ENCODE results near the gene EVC2. TPM values are rescaled to one million over a fixed set of nuclear protein-coding genes. Genes with fewer than 3 reads are reported as not detected.

Gene EVC2
- polyA plus RNA-seq, 1 donor (not counting 4 experiments of a cell fraction or from before 2014, with no cell fraction given), result 1.7 TPM

DNA sequence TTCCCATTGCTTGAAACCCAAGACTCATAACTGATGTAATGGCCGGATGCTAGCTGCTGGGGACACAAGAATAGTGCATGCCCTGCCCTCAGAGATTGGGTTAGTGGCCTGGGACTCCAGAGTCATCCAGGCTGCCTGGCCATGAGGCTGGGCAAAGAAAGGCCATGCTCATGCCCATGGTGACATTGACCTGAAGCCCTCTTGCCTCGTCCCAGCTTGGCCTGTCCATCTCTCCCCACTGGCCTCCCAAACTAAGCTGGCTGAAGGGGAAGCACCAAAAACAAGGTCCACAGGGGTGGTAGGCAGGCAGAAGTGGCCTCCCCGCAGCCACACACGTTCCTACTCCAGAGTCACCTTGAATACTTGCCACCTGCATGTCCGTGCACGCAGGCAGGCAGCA, 141.8 kb downstream of the EVC2 start:
- dilution Hi-C loops (cut with MboI; ENCODE audit: extremely low pct_ligation_motif_present, low sequenced_read_pairs), result no loop called here
- Histone ChIP-seq H4K20me1 (ENCODE audit: control insufficient read depth, extremely low read depth, insufficient read depth, low read length) (no peaks in the 10 kb centered on the region), H3K4me2 (ENCODE audit: control insufficient read depth, extremely low read depth, insufficient read depth, low read depth, low read length) (no peak overlapping the region), H3K27me3 (ENCODE audit: control insufficient read depth, extremely low read depth, insufficient read depth, low read length) (no peaks in the 10 kb centered on the region), H3K9ac (ENCODE audit: control insufficient read depth, extremely low read depth, insufficient read depth, low read length) (no peak overlapping the region), H3K9me3 (ENCODE audit: control insufficient read depth, low read depth, low read length) (no peaks in the 10 kb centered on the region), H3K36me3 (ENCODE audit: control insufficient read depth in 2 of 2, extremely low read depth in 1 of 2, insufficient read depth in 2 of 2, low read length in 2 of 2) (peaks cover 6 to 7% of the 10 kb centered on the region in 2 experiments), H3K4me1 (ENCODE audit: control insufficient read depth, extremely low read depth, insufficient read depth, low read length) (no peaks in the 10 kb centered on the region), H3K79me2 (ENCODE audit: control insufficient read depth, insufficient read depth, low read length) (no peaks in the 10 kb centered on the region), H3K27ac (ENCODE audit: control insufficient read depth, insufficient read depth, low read length) (no peak overlapping the region), H2AFZ (ENCODE audit: control insufficient read depth, low read length) (no peak overlapping the region), H3K9me1 (ENCODE audit: control insufficient read depth, extremely low read depth, insufficient read depth, low read length) (no peaks in the 10 kb centered on the region), H3K4me3 (ENCODE audit: control insufficient read depth in 2 of 3, extremely low read depth in 1 of 3, insufficient read depth in 2 of 3, low read depth in 1 of 3, low read length in 3 of 3) (no peak overlapping the region)
- no peak for FAIRE-seq
- DNase-seq (ENCODE audit: low read depth, low spot score), result no peak
- TF ChIP-seq, protein P1, sequence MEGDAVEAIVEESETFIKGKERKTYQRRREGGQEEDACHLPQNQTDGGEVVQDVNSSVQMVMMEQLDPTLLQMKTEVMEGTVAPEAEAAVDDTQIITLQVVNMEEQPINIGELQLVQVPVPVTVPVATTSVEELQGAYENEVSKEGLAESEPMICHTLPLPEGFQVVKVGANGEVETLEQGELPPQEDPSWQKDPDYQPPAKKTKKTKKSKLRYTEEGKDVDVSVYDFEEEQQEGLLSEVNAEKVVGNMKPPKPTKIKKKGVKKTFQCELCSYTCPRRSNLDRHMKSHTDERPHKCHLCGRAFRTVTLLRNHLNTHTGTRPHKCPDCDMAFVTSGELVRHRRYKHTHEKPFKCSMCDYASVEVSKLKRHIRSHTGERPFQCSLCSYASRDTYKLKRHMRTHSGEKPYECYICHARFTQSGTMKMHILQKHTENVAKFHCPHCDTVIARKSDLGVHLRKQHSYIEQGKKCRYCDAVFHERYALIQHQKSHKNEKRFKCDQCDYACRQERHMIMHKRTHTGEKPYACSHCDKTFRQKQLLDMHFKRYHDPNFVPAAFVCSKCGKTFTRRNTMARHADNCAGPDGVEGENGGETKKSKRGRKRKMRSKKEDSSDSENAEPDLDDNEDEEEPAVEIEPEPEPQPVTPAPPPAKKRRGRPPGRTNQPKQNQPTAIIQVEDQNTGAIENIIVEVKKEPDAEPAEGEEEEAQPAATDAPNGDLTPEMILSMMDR (optimal IDR thresholded peaks at IDR 0.05 in 1 of 3, IDR thresholded peaks at IDR 0.05 in 1 of 3, conservative IDR thresholded peaks at IDR 0.05 in 1 of 3; ENCODE audit: extremely low read depth in 1 of 3, insufficient read depth in 2 of 3, low read length in 3 of 3), result no peak
- no peak for TF ChIP-seq EZH2 (IDR thresholded peaks at IDR 0.05; ENCODE audit: low read length)

DNA sequence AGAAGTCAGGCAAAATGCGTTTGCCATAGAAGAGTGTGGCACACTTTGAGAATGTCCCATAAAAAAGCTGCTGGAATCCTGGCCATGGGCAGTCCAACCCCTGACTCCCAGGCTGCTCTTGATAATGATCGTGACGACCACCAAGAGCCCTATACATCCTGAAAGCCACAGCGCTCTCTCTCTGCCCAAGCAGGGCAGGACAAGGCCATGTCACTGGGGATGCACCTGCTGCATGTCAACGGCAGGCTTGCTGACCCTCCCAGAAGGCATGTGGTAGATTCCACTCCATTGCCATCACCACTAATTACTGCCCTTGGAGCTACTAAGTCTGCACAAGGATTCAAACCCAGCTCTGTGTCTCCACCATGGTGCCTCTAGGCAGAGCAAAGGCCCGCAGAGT, 144.5 kb downstream of the EVC2 start:
- Histone ChIP-seq H3K9ac (ENCODE audit: control insufficient read depth, extremely low read depth, insufficient read depth, low read length) (no peak overlapping the region), H3K9me1 (ENCODE audit: control insufficient read depth, extremely low read depth, insufficient read depth, low read length) (no peaks in the 10 kb centered on the region), H3K4me1 (ENCODE audit: control insufficient read depth, extremely low read depth, insufficient read depth, low read length) (no peaks in the 10 kb centered on the region), H3K9me3 (ENCODE audit: control insufficient read depth, low read depth, low read length) (no peaks in the 10 kb centered on the region), H3K36me3 (ENCODE audit: control insufficient read depth in 2 of 2, extremely low read depth in 1 of 2, insufficient read depth in 2 of 2, low read length in 2 of 2) (peaks cover 7 to 11% of the 10 kb centered on the region in 2 experiments), H3K27me3 (ENCODE audit: control insufficient read depth, extremely low read depth, insufficient read depth, low read length) (no peaks in the 10 kb centered on the region), H2AFZ (ENCODE audit: control insufficient read depth, low read length) (no peak overlapping the region), H3K79me2 (ENCODE audit: control insufficient read depth, insufficient read depth, low read length) (no peaks in the 10 kb centered on the region), H4K20me1 (ENCODE audit: control insufficient read depth, extremely low read depth, insufficient read depth, low read length) (no peaks in the 10 kb centered on the region), H3K4me3 (ENCODE audit: control insufficient read depth in 2 of 3, extremely low read depth in 1 of 3, insufficient read depth in 2 of 3, low read depth in 1 of 3, low read length in 3 of 3) (no peak overlapping the region), H3K4me2 (ENCODE audit: control insufficient read depth, extremely low read depth, insufficient read depth, low read depth, low read length) (no peak overlapping the region), H3K27ac (ENCODE audit: control insufficient read depth, insufficient read depth, low read length) (no peak overlapping the region)
- TF ChIP-seq, protein P1 (optimal IDR thresholded peaks at IDR 0.05 in 1 of 3, IDR thresholded peaks at IDR 0.05 in 1 of 3, conservative IDR thresholded peaks at IDR 0.05 in 1 of 3; ENCODE audit: extremely low read depth in 1 of 3, insufficient read depth in 2 of 3, low read length in 3 of 3), result no peak
- TF ChIP-seq EZH2 (IDR thresholded peaks at IDR 0.05; ENCODE audit: low read length), result no peak
- dilution Hi-C loops (cut with MboI; ENCODE audit: extremely low pct_ligation_motif_present, low sequenced_read_pairs), result no loop called here
- DNase-seq (ENCODE audit: low read depth, low spot score) (no peak), FAIRE-seq (no peak)
